Measurements from ENCODE around the gene SET. TPM values are rescaled to one million over a fixed set of nuclear protein-coding genes. Genes with fewer than 3 reads are reported as not detected.

SET gene
- total RNA-seq, 2 donors from 2014 or later: 189 to 240 TPM

DNA sequence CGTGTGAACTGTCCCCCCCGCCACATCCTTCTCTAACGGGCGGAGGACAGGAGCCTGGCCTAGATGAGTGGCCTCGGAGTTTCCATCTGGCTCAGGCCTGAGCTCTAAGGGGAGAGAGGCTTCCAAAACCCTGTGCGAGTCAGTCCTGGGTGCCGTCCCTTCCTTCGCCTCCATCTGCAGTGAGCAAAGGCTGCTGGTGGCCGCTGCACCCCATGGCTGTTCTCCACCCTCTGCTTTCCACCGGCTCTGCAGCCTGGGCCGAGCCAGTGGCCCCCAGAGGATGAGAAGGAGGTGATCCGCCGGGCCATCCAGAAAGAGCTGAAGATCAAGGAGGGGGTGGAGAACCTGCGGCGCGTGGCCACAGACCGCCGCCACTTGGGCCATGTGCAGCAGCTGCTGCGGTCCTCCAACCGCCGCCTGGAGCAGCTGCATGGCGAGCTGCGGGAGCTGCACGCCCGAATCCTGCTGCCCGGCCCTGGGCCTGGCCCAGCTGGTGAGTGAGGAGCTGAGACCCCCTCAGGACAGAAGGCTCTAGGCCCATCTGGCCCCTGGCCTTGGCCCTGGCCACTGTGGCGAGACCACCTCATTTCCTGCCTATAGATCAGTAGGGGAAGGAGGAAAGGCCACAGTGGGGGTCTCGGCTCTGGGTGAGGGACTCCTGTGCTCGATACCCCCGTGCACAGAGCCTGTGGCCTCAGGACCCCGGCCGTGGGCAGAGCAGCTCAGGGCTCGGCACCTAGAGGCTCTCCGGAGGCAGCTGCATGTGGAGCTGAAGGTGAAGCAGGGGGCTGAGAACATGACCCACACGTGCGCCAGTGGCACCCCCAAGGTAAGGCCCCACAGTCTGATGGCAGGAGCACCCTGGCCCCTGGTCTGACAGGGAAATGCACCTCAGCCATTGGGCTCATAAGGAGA lies 16.3 kb downstream of the SET start:
- DNase-seq (ENCODE audit: low spot score): peak; percentile 72
- intact Hi-C loops (cut with DNase I): loop anchor here in 1 of 2 donors (10.0 kb wide), 1 partner anchor 51 kb away; the partner anchor contains the start of gene DYNC2I2

DNA sequence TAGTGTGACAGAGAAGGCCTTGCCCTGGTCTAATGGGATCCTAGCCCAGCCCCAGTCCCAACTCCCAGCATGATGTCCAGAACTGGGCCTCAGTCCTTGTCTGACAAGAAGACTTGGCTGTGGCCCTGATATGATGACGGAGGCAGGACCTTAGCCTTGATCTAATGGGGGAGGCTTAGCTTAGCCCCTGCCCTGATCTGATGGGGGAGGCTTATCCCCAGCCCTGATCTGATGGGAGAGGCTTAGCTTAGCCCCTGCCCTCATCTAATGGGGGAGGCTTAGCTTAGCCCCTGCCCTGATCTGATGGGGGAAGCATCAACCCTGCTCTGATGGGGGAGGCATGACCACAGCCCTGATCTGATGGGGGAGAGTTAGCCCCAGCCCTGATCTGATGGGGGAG lies 17.0 kb downstream of the SET start:
- intact Hi-C loops (cut with DNase I): loop anchor here in 1 of 2 donors (10.0 kb wide), 1 partner anchor 51 kb away; the partner anchor contains the start of gene DYNC2I2
- DNase-seq (ENCODE audit: low spot score): no peak

GRCh38 chr9:128706671-128707381 lies 17.8 kb downstream of the SET start:
- intact Hi-C loops (cut with DNase I): loop anchor here in 1 of 2 donors (10.0 kb wide), 1 partner anchor 52 kb away; the partner anchor contains the start of gene DYNC2I2
- DNase-seq (ENCODE audit: low spot score): peak; percentile 73

- intact Hi-C loops (cut with DNase I): loop anchor here in 1 of 2 donors (10.0 kb wide), 1 partner anchor 53 kb away; the partner anchor contains the start of gene DYNC2I2
- DNase-seq (ENCODE audit: low spot score): peak; percentile 65
These were observed 18.4 kb downstream of the SET start for GRCh38 chr9:128707446-128707845.

GRCh38 chr9:128712451-128713410 lies 23.7 kb downstream of the SET start:
- intact Hi-C loops (cut with DNase I): no loop called here
- peak; percentile 73 for DNase-seq (ENCODE audit: low spot score)

DNA sequence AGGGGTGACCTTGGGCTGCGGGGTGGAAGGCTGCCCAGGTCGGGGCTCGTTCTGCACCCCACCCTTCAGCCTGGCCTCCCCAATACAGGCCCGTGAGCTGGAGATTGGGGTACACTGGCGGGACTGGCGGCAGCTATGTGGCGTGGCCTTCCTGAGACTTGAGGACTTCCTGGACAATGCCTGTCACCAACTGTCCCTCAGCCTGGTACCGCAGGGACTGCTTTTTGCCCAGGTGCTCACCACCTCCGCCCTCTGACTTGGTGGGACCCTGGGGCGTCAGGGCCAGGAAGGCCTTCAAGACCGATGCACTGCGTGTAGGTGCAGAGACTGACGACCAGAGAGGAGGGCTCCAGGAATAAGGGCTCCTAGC lies 24.4 kb downstream of the SET start:
- intact Hi-C loops (cut with DNase I): no loop called here
- DNase-seq (ENCODE audit: low spot score): peak; percentile 41

GRCh38 chr9:128713941-128714573 lies 25.0 kb downstream of the SET start:
- intact Hi-C loops (cut with DNase I): no loop called here
- DNase-seq (ENCODE audit: low spot score): peak; percentile 45

DNA sequence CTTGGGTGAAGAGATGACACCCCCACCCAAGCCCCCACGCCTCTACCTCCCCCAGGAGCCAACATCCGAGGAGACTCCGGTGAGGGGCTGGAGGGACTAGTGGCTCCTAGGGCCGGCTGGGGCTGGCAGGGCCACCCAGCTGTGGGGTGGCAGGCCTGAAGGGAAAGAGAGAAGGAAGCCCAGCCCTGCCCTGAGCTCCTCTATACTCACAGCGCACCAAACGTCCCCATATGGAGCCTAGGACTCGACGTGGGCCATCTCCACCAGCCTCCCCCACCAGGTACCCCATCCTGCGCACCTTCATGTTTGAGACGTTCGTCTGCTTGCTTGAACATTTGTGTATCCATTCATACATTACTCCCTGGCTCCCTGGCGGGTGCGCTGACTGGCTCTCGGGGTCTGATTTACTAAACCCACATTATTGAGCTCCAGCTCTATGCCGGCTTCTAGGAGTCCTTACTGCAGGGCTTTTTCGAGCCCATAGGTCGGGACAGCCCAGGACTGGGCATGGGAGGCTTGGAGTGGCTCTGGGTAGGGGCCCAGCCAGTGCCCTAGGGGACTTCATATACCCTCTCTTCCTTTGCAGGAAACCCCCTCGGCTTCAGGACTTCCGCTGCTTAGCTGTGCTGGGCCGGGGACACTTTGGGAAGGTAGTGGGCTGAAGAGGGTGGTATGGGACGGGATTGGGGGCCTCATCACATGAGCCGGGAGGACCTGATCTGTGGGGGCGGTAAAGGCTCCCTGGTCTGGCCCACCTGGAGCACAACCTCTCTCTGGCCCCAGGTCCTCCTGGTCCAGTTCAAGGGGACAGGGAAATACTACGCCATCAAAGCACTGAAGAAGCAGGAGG lies 25.8 kb downstream of the SET start:
- peak; percentile 61 for DNase-seq (ENCODE audit: low spot score)
- intact Hi-C loops (cut with DNase I): no loop called here

DNA sequence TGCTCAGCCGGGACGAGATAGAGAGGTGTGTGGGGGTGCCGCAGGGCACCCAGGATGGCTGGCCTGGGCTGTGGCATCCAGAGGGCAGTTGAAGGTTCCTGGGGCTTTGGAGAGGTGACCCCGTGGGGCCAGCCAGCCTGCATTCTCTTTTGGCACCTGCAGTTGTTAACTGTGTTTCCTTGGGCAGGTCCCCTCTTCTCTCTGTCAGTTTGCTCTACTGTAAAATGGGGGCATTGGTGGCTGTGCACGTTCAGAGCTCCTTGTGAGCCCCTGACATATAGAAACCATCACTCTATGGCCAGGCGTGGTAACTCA lies 26.4 kb downstream of the SET start:
- intact Hi-C loops (cut with DNase I): no loop called here

GRCh38 chr9:128716581-128717254 lies 27.7 kb downstream of the SET start:
- peak; percentile 70 for DNase-seq (ENCODE audit: low spot score)
- intact Hi-C loops (cut with DNase I): no loop called here

More for the DNA sequence above, 26.4 kb downstream of the SET start:
- DNase-seq (ENCODE audit: low spot score): no peak

DNA sequence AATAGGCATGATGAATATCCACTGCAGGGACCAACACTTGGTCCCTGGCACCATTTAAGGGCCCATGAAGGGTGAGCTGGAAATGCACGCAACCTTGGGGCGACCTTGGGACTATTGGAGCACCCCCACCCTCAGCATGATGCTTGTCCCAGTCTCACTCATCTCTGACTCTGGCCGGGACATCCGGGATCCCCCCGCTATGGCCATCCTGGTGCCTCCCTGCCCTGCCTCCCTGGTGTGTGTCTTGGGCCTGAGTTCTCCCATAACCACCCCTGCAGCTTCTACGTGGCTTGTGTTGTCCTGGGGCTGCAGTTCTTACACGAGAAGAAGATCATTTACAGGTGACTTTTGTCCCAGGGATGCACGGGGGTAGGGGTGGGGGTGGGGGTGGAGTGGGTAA lies 29.0 kb downstream of the SET start:
- intact Hi-C loops (cut with DNase I): no loop called here
- DNase-seq (ENCODE audit: low spot score): no peak

- no peak for DNase-seq (ENCODE audit: low spot score)
- intact Hi-C loops (cut with DNase I): no loop called here
These were observed 29.5 kb downstream of the SET start for GRCh38 chr9:128718475-128718874.

- intact Hi-C loops (cut with DNase I): no loop called here
- peak; percentile 79 for DNase-seq (ENCODE audit: low spot score)
These were observed 31.0 kb downstream of the SET start for GRCh38 chr9:128719919-128720605.

DNA sequence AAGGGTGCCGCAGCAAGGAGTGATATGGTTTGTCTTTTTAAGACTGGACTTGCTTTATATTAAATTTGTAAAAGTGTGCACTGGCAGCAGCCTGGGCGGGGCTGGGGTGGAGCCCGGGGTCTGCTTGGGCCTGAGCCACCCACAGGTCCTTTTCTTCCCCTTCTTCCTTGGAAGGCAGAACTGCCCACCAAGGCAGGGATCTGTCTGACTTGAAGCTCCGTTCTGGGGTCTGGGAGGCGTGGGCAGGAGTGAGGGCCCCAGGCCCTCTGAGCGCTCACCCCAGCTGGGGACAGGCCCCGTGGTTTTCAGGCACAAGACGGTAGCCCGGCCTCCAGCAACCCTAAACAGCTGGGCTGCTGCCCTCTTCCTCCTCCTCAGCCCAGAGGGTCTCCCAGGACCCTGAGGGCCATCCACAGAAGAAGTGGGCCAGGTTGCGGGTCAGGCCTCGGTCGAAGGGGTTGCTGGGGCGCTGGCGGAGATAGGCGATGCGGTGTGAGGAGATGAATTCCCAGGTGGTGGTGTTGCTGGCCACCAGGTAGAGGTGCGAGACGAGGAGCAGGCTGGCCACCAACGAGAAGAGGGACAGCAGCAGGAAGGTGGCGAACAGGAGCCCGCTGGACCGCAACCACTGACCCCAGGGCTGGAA lies 31.9 kb downstream of the SET start:
- no peak for DNase-seq (ENCODE audit: low spot score)
- intact Hi-C loops (cut with DNase I): no loop called here

DNA sequence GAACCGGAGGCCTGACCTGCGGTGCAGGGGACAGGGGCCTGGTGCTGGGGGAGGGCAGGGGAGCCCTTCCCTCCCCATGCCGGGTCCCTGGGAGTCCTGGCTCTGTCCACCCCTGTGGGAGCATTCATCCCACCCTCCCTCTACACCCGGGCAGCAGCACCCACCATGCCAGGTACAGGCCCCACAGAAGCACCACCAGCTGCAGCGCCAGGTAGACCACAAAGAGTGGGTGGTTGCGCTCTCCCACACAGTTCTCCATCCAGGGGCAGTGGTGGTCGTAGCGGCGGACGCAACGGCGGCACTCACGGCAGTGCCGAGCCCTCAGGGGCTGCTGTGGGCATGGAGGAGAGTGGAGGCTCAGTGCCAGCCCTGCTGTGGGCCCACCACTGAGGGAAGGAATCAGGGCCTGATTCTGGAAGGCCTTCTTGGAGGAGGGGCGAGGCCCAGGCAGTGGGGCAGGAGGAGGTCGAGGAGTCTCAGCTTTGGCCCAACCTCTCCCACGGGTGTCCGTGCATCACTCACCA lies 32.5 kb downstream of the SET start:
- intact Hi-C loops (cut with DNase I): no loop called here
- DNase-seq (ENCODE audit: low spot score): peak; percentile 72

All from posterior vena cava (tissue), 2 donors.